CD8-positive, alpha-beta memory T cell (primary cell): ENCODE data around the gene MALRD1. TPM values are rescaled to one million over a fixed set of nuclear protein-coding genes. Genes with fewer than 3 reads are reported as not detected.

ENCODE experiments used
- CTCF ChIA-PET: fragments of 350-600 bp; sonication (Branson Sonifier 250); formaldehyde crosslinking; loops from one replicate; lab custom pipeline; 2021; ENCODE audit warnings: antibody characterized with exemption; lab: Charles Lee
- POLR2A ChIA-PET: fragments of 350-600 bp; sonication (Branson Sonifier 250); formaldehyde crosslinking; loops from one replicate; lab custom pipeline; 2021; ENCODE audit warnings: antibody characterized with exemption; lab: Charles Lee
- DNase-seq, 5 donors: peaks; one replicate each; pipeline versions ENCODE4 v3.0.0 to v3.0.0-alpha.2; 2020 to 2022; ENCODE audit warnings: mixed read lengths in 1 of 5
- H3K27ac ChIP-seq: one replicate; pipeline ENCODE4 v1.7.0; 2013; ENCODE audit warnings: low read depth, mild to moderate bottlenecking, low read length, moderate library complexity
- H3K27me3 ChIP-seq: 2 replicates; pipeline ENCODE4 v1.7.0; 2013; ENCODE audit warnings: low read length, mild to moderate bottlenecking; ENCODE audit not compliant: insufficient read depth, poor library complexity, severe bottlenecking
- H3K36me3 ChIP-seq: 2 replicates; pipeline ENCODE4 v1.7.0; 2013; ENCODE audit warnings: mild to moderate bottlenecking, low read length, moderate library complexity; ENCODE audit not compliant: insufficient read depth
- H3K4me1 ChIP-seq: 2 replicates; pipeline ENCODE4 v1.7.0; 2013; ENCODE audit warnings: mild to moderate bottlenecking, low read length, moderate library complexity; ENCODE audit not compliant: insufficient read depth
- H3K4me3 ChIP-seq: 2 replicates; pipeline ENCODE4 v1.7.0; 2013; ENCODE audit warnings: mild to moderate bottlenecking, low read length
- H3K9me3 ChIP-seq: 2 replicates; pipeline ENCODE4 v1.7.0; 2013; ENCODE audit warnings: mild to moderate bottlenecking, low read length
- H3K27ac Mint-ChIP-seq, 8 donors: one replicate each; pipeline ENCODE4 v1.8.0; 2020 to 2021; ENCODE audit warnings: mixed read lengths in 8 of 8, mild to moderate bottlenecking in 6 of 8, inconsistent platforms in 3 of 8, moderate library complexity in 3 of 8
- H3K27me3 Mint-ChIP-seq, 2 donors: one replicate each; pipeline ENCODE4 v1.8.0; 2020 to 2021; ENCODE audit warnings: mixed read lengths in 2 of 2, mild to moderate bottlenecking in 1 of 2, moderate library complexity in 1 of 2
- H3K36me3 Mint-ChIP-seq, 3 donors: one replicate each; pipeline ENCODE4 v1.8.0; 2020 to 2021; ENCODE audit warnings: mixed read lengths in 3 of 3, inconsistent platforms in 1 of 3, mild to moderate bottlenecking in 1 of 3
- H3K4me1 Mint-ChIP-seq, 3 donors: one replicate each; pipeline ENCODE4 v1.8.0; 2020 to 2021; ENCODE audit warnings: mixed read lengths in 3 of 3, inconsistent platforms in 1 of 3, mild to moderate bottlenecking in 1 of 3
- H3K4me3 Mint-ChIP-seq, 7 donors: one replicate each; pipeline ENCODE4 v1.8.0; 2020 to 2021; ENCODE audit warnings: mixed read lengths in 7 of 7, mild to moderate bottlenecking in 6 of 7, moderate library complexity in 4 of 7, inconsistent platforms in 2 of 7
- H3K9me3 Mint-ChIP-seq, 5 donors: one replicate each; pipeline ENCODE4 v1.8.0; 2020 to 2022; ENCODE audit warnings: mixed read lengths in 5 of 5, mild to moderate bottlenecking in 3 of 5, moderate library complexity in 2 of 5, inconsistent platforms in 1 of 5
- polyA plus RNA-seq: library from polyadenylated mRNA; unstranded; fragments of 300-500 nt; fragmentation: Illumina TruSeq; gene quantifications from one replicate; pipeline ENCODE4 v1.2.3, GENCODE V29; 2021
- total RNA-seq, 2 experiments: library from RNA; stranded (reverse); gene quantifications; one replicate each; pipeline ENCODE4 v1.2.3, GENCODE V29; 2021

MALRD1 gene
- total and polyA plus RNA-seq, 3 experiments from 2014 or later = not detected

GRCh38 chr10:19488592-19489280 lies 440.1 kb downstream of the MALRD1 start:
- H3K4me3 ChIP-seq = no peak overlapping the region
- no peaks in the 10 kb centered on the region for H3K27me3 ChIP-seq
- Mint-ChIP-seq H3K27me3 (no peaks in the 10 kb centered on the region), H3K4me3 (no peak overlapping the region), H3K36me3 (no peaks in the 10 kb centered on the region), H3K4me1 (no peaks in the 10 kb centered on the region), H3K27ac (no peak overlapping the region), H3K9me3 (peaks cover 1 to 23% (median 9%) of the 10 kb centered on the region in 5 donors)
- H3K4me1 ChIP-seq = no peaks in the 10 kb centered on the region
- no peak overlapping the region for H3K27ac ChIP-seq
- POLR2A ChIA-PET = no interaction called here
- H3K36me3 ChIP-seq = no peaks in the 10 kb centered on the region
- H3K9me3 ChIP-seq = no peaks in the 10 kb centered on the region
- CTCF ChIA-PET = no interaction called here
- no peak for DNase-seq

DNA sequence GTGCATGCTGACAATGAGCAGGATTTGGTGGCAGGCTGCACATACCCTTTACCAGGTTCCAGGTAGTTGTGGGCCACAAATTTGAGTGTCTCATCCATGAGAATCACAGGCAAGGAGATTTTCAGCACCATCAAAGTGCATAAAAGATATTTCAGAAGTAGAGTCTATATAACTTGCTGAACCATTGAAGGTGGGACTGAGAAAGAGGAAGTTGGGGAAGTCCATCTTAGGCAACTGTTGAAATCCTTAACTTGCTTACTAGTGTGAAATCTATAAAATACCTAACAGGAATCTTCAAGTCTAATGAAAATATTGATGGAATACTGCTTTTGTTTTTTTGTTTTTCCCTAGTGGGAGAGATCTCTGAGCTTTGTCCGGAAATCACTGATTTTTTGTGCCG lies 442.6 kb downstream of the MALRD1 start:
- no peaks in the 10 kb centered on the region for H3K4me1 ChIP-seq
- ChIA-PET POLR2A (no interaction called here), CTCF (no interaction called here)
- no peaks in the 10 kb centered on the region for H3K27me3 ChIP-seq
- H3K4me3 ChIP-seq = no peak overlapping the region
- H3K9me3 ChIP-seq = no peaks in the 10 kb centered on the region
- H3K27ac ChIP-seq = no peak overlapping the region
- no peaks in the 10 kb centered on the region for H3K36me3 ChIP-seq
- H3K27me3 Mint-ChIP-seq = no peaks in the 10 kb centered on the region
- no peaks in the 10 kb centered on the region for H3K36me3 Mint-ChIP-seq
- H3K4me1 Mint-ChIP-seq = no peaks in the 10 kb centered on the region
- no peak overlapping the region for H3K4me3 Mint-ChIP-seq
- DNase-seq = no peak
- H3K9me3 Mint-ChIP-seq = peaks cover 0 to 26% (median 9%) of the 10 kb centered on the region in 5 donors
- no peak overlapping the region for H3K27ac Mint-ChIP-seq

- no peak overlapping the region for H3K4me3 ChIP-seq
- H3K27me3 Mint-ChIP-seq = no peaks in the 10 kb centered on the region
- H3K36me3 Mint-ChIP-seq = no peaks in the 10 kb centered on the region
- no peaks in the 10 kb centered on the region for H3K4me1 Mint-ChIP-seq
- H3K27ac Mint-ChIP-seq = no peak overlapping the region
- H3K27ac ChIP-seq = no peak overlapping the region
- H3K27me3 ChIP-seq = no peaks in the 10 kb centered on the region
- peaks cover 0 to 26% (median 5%) of the 10 kb centered on the region in 5 donors for H3K9me3 Mint-ChIP-seq
- no peak overlapping the region for H3K4me3 Mint-ChIP-seq
- no peaks in the 10 kb centered on the region for H3K9me3 ChIP-seq
- ChIA-PET CTCF (no interaction called here), POLR2A (no interaction called here)
- no peaks in the 10 kb centered on the region for H3K36me3 ChIP-seq
- H3K4me1 ChIP-seq = no peaks in the 10 kb centered on the region
- DNase-seq = no peak
These were observed 445.3 kb downstream of the MALRD1 start for GRCh38 chr10:19493917-19494316.

- H3K27me3 ChIP-seq = no peaks in the 10 kb centered on the region
- no peak overlapping the region for H3K27ac Mint-ChIP-seq
- peaks cover 0 to 4% of the 10 kb centered on the region in 2 donors for H3K27me3 Mint-ChIP-seq
- no peak overlapping the region for H3K27ac ChIP-seq
- H3K4me3 Mint-ChIP-seq = no peak overlapping the region
- ChIA-PET POLR2A (no interaction called here), CTCF (no interaction called here)
- no peak for DNase-seq
- H3K36me3 Mint-ChIP-seq = no peaks in the 10 kb centered on the region
- H3K4me3 ChIP-seq = no peak overlapping the region
- no peaks in the 10 kb centered on the region for H3K4me1 Mint-ChIP-seq
- no peaks in the 10 kb centered on the region for H3K36me3 ChIP-seq
- no peaks in the 10 kb centered on the region for H3K9me3 ChIP-seq
- no peaks in the 10 kb centered on the region for H3K4me1 ChIP-seq
- peaks cover 2 to 15% (median 5%) of the 10 kb centered on the region in 5 donors for H3K9me3 Mint-ChIP-seq
These were observed 448.4 kb downstream of the MALRD1 start for GRCh38 chr10:19497026-19497425.

GRCh38 chr10:19498393-19499290 lies 450.0 kb downstream of the MALRD1 start:
- H3K9me3 Mint-ChIP-seq = peaks cover 0 to 18% (median 4%) of the 10 kb centered on the region in 5 donors
- CTCF ChIA-PET = no interaction called here
- H3K27me3 ChIP-seq = no peaks in the 10 kb centered on the region
- H3K4me3 ChIP-seq = no peak overlapping the region
- H3K4me1 Mint-ChIP-seq = no peaks in the 10 kb centered on the region
- H3K36me3 ChIP-seq = no peaks in the 10 kb centered on the region
- DNase-seq = no peak
- no peak overlapping the region for H3K27ac ChIP-seq
- no peak overlapping the region for H3K4me3 Mint-ChIP-seq
- H3K9me3 ChIP-seq = no peaks in the 10 kb centered on the region
- no peaks in the 10 kb centered on the region for H3K4me1 ChIP-seq
- POLR2A ChIA-PET = no interaction called here
- H3K27me3 Mint-ChIP-seq = peaks cover 0 to 4% of the 10 kb centered on the region in 2 donors
- H3K36me3 Mint-ChIP-seq = no peaks in the 10 kb centered on the region
- H3K27ac Mint-ChIP-seq = no peak overlapping the region

DNA sequence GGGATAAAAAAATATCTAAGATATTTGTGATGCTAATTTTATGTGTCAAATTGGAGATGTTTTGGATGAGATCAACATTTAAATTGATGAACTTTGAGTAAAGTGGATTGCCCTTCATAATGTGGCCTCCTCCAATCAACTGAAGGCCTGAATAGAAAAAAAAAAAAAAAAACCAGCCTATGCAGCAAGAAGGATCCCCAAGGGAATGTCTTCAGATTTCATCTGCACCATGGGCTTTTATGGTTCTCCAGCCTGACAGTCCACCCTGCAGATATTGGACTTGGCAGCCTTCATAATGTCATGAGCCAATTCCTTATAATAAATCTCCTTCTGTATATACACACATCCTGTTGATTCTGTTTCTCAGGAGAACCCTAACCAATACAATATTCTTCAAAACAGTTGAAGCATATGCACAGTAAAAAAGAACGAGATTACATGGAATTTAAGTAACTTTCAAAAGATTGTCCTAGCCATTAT lies 450.7 kb downstream of the MALRD1 start:
- CTCF ChIA-PET = no interaction called here
- Histone ChIP-seq H3K27me3 (no peaks in the 10 kb centered on the region), H3K4me1 (no peaks in the 10 kb centered on the region), H3K36me3 (no peaks in the 10 kb centered on the region), H3K9me3 (no peaks in the 10 kb centered on the region), H3K4me3 (no peak overlapping the region), H3K27ac (no peak overlapping the region)
- Mint-ChIP-seq H3K4me1 (no peaks in the 10 kb centered on the region), H3K9me3 (peaks cover 0 to 22% (median 2%) of the 10 kb centered on the region in 5 donors), H3K27ac (no peak overlapping the region), H3K4me3 (no peak overlapping the region), H3K36me3 (no peaks in the 10 kb centered on the region), H3K27me3 (peaks cover 0 to 4% of the 10 kb centered on the region in 2 donors)
- POLR2A ChIA-PET = no interaction called here
- no peak for DNase-seq

GRCh38 chr10:19500959-19501358 lies 452.4 kb downstream of the MALRD1 start:
- no peak overlapping the region for H3K4me3 ChIP-seq
- no peak overlapping the region for H3K27ac Mint-ChIP-seq

More at GRCh38 chr10:19500959-19501358, 452.4 kb downstream of the MALRD1 start:
- POLR2A ChIA-PET = no interaction called here
- Histone ChIP-seq H3K36me3 (no peaks in the 10 kb centered on the region), H3K9me3 (no peaks in the 10 kb centered on the region), H3K4me1 (no peaks in the 10 kb centered on the region), H3K27me3 (no peaks in the 10 kb centered on the region), H3K27ac (no peak overlapping the region)
- peaks cover 0 to 27% (median 6%) of the 10 kb centered on the region in 5 donors for H3K9me3 Mint-ChIP-seq
- no peak for DNase-seq
- CTCF ChIA-PET = no interaction called here
- no peak overlapping the region for H3K4me3 Mint-ChIP-seq
- peaks cover 0 to 4% of the 10 kb centered on the region in 2 donors for H3K27me3 Mint-ChIP-seq
- H3K36me3 Mint-ChIP-seq = no peaks in the 10 kb centered on the region
- no peaks in the 10 kb centered on the region for H3K4me1 Mint-ChIP-seq
